Right cardiac atrium (tissue), 5 donors: Measurements from ENCODE around the gene ZIC1. TPM values are rescaled to one million over a fixed set of nuclear protein-coding genes. Genes with fewer than 3 reads are reported as not detected.

Experiments
- ATAC-seq, 2 donors: fragments of 200-7000 bp; cut with Tn5 transposase; one replicate each; pipeline versions ENCODE4 v1.8.0 to v1.9.1; 2020; ENCODE audit warnings: moderate library complexity in 2 of 2, mild to moderate bottlenecking in 1 of 2
- DNase-seq, 3 donors: peaks; one replicate each; pipeline ENCODE4 v3.0.0-alpha.2; 2020
- H3K27ac ChIP-seq: one replicate; pipeline ENCODE4 v1.5.1; 2013; ENCODE audit warnings: mild to moderate bottlenecking, low read length, control low read depth, moderate library complexity
- H3K27me3 ChIP-seq: one replicate; pipeline ENCODE4 v1.6.1; 2013; ENCODE audit not compliant: control insufficient read depth, insufficient read depth
- H3K4me1 ChIP-seq: one replicate; pipeline ENCODE4 v1.6.1; 2013; ENCODE audit warnings: low read length; ENCODE audit not compliant: control insufficient read depth, insufficient read depth
- H3K4me3 ChIP-seq: one replicate; pipeline ENCODE4 v1.5.1; 2013; ENCODE audit warnings: low read length, control low read depth
- H3K9me3 ChIP-seq: one replicate; pipeline ENCODE4 v1.6.1; 2013; ENCODE audit warnings: low read length; ENCODE audit not compliant: control insufficient read depth
- WGBS: extraction: QIAGEN DNeasy Blood & Tissue Kit; methylation state at CpG from one replicate; pipeline ENCODE4 v1.1.7; 2013; 5-methylcytosine and 5-hydroxymethylcytosine counted together
- intact Hi-C, 4 donors: fragments of 100-400 bp; cut with DNase I; formaldehyde crosslinking; loops; one replicate each; pipeline versions ENCODE4 v1.11.0 to v1.14.0; 2022 to 2023
- polyA plus RNA-seq: library from polyadenylated mRNA; stranded (reverse); fragments of 200-250 nt; gene quantifications from one replicate; pipeline ENCODE4 v1.2.3, GENCODE V29; 2013
- total RNA-seq, 4 donors: library from RNA; stranded (reverse); fragmentation: NEBNext Ultra II Directional; extraction: Animal tissue kit (Norgen Biotek cat#: 25700); gene quantifications; one replicate each; pipeline ENCODE4 v1.2.1, GENCODE V29; 2021
- donor health status: healthy with polysubstance abuse.
- donor health status: DM: no; HTN: yes; CAD: no.
- donor health status: DM: no; HTN: no; CAD: no.
- donor health status: DM: no; HTN: yes; CAD: no; lungs with severe emphysema.
- donor health status: DM: yes; HTN: yes; CAD: no.

Gene ZIC1
- total and polyA plus RNA-seq, 5 donors, result 0.95 TPM; not detected in 4

GRCh38 chr3:147428326-147428725 is 19.2 kb downstream of the ZIC1 start:
- Histone ChIP-seq H3K27ac (no peak overlapping the region), H3K4me1 (no peaks in the 10 kb centered on the region), H3K9me3 (no peaks in the 10 kb centered on the region), H3K27me3 (peaks cover 6% of the 10 kb centered on the region), H3K4me3 (no peak overlapping the region)
- WGBS, result 84% methylated on average over 1 of the region's 1 CpG
- intact Hi-C loops, result no loop called here
- ATAC-seq (no peak), DNase-seq (no peak)

GRCh38 chr3:147428754-147429153 is 19.6 kb downstream of the ZIC1 start:
- H3K27me3 ChIP-seq, result peaks cover 6% of the 10 kb centered on the region
- DNase-seq (no peak), ATAC-seq (no peak)
- H3K4me1 ChIP-seq, result no peaks in the 10 kb centered on the region
- no peak overlapping the region for H3K27ac ChIP-seq
- H3K4me3 ChIP-seq, result no peak overlapping the region
- intact Hi-C loops, result no loop called here
- H3K9me3 ChIP-seq, result no peaks in the 10 kb centered on the region
- 93% methylated on average over 2 of the region's 2 CpGs for WGBS

GRCh38 chr3:147431751-147432150 is 22.6 kb downstream of the ZIC1 start:
- 41% methylated on average over 3 of the region's 3 CpGs for WGBS
- Histone ChIP-seq H3K4me1 (no peaks in the 10 kb centered on the region), H3K4me3 (no peak overlapping the region), H3K9me3 (no peaks in the 10 kb centered on the region), H3K27ac (no peak overlapping the region), H3K27me3 (peaks cover 4% of the 10 kb centered on the region)
- DNase-seq (no peak), ATAC-seq (no peak)
- intact Hi-C loops, result no loop called here

DNA sequence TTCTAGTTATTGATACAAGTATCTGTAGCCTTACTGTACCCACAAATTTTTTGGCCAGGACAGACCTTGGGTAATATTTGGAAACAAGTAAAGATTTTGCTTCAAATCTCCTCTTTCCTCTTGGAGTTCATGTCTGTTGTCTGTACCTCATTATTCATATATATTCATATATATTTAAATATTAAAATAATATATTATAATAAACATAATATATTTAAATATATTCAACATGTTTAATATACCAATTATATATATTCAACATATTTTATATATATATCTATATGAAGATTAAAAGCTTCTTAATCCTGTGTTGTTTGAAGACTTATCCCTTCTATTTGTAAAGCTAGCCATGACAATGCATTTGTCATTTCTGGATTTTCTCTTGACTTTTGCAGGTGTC is 38.1 kb downstream of the ZIC1 start:
- intact Hi-C loops, result no loop called here

GRCh38 chr3:147449669-147450068 is 40.5 kb downstream of the ZIC1 start:
- Histone ChIP-seq H3K4me1 (no peaks in the 10 kb centered on the region), H3K9me3 (no peaks in the 10 kb centered on the region), H3K4me3 (no peak overlapping the region), H3K27ac (no peak overlapping the region), H3K27me3 (peaks cover 3% of the 10 kb centered on the region)
- ATAC-seq (no peak), DNase-seq (no peak)
- intact Hi-C loops, result no loop called here
- WGBS, result 30% methylated on average over 3 of the region's 3 CpGs

More for the DNA sequence above, 38.1 kb downstream of the ZIC1 start:
- Histone ChIP-seq H3K27me3 (no peaks in the 10 kb centered on the region), H3K4me1 (no peaks in the 10 kb centered on the region), H3K27ac (no peak overlapping the region), H3K4me3 (no peak overlapping the region), H3K9me3 (no peaks in the 10 kb centered on the region)
- DNase-seq (no peak), ATAC-seq (no peak)

GRCh38 chr3:147458995-147459704 is 50.0 kb downstream of the ZIC1 start:
- H3K27ac ChIP-seq, result no peak overlapping the region
- no peaks in the 10 kb centered on the region for H3K27me3 ChIP-seq
- ATAC-seq, result no peak
- DNase-seq, result no peak
- no peak overlapping the region for H3K4me3 ChIP-seq
- H3K4me1 ChIP-seq, result no peaks in the 10 kb centered on the region
- no peaks in the 10 kb centered on the region for H3K9me3 ChIP-seq
- intact Hi-C loops, result no loop called here
- 49% methylated on average over 1 of the region's 1 CpG for WGBS

DNA sequence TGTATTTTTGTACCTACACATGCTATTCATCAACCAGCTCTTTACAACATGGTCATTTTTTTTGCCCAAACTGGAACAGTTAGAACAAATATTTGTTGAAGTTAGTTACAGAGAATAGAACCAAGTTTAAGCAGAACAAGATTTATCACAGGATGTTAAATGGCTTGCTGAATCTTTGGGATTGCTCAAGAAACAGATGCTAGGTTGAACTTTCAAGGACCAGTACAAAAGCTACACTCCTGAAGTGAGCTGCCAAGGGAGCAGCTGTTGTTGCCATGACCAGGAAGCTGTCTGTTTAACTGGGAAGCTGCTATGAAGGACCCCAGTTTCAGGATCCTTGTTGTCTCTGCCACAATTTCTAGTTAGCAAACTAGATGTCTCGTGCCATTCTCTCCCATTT is 53.7 kb downstream of the ZIC1 start:
- Histone ChIP-seq H3K4me1 (no peaks in the 10 kb centered on the region), H3K27ac (no peak overlapping the region), H3K9me3 (no peaks in the 10 kb centered on the region), H3K4me3 (no peak overlapping the region), H3K27me3 (no peaks in the 10 kb centered on the region)
- intact Hi-C loops, result no loop called here
- DNase-seq (no peak), ATAC-seq (no peak)
- WGBS, result 64% methylated on average over 1 of the region's 1 CpG

Other genes with a start within 250 kb of the ZIC1 start
- not detected for gene ZIC4, start 2.8 kb upstream of the ZIC1 start, total RNA-seq
- not detected for gene ZIC4, start 2.8 kb upstream of the ZIC1 start, polyA plus RNA-seq